GM23338 (cell line): ENCODE results near the gene NPAS3. TPM values are rescaled to one million over a fixed set of nuclear protein-coding genes. Genes with fewer than 3 reads are reported as not detected.

ENCODE experiments used
- ATAC-seq: fragments of 200-7000 bp; cut with Tn5 transposase; 3 replicates; pipeline ENCODE4 v1.9.1; 2020
- DNase-seq: peaks from one replicate; pipeline ENCODE4 v3.0.0-alpha.2; 2015; ENCODE audit warnings: low spot score
- H2AFZ ChIP-seq: fragments of 200-600 bp; sonication (generic); 2 replicates; pipeline ENCODE4 v1.8.0; 2016; ENCODE audit warnings: antibody characterized with exemption, mild to moderate bottlenecking, moderate library complexity
- H3F3A ChIP-seq: fragments of 200-600 bp; sonication (generic); replicated peaks from 2 replicates; pipeline ENCODE4 v1.8.0; 2017; ENCODE audit warnings: antibody characterized with exemption, mixed run types, low read depth
- H3K27ac ChIP-seq: fragments of 200-600 bp; sonication (generic); 2 replicates; pipeline ENCODE4 v1.6.1; 2016; ENCODE audit warnings: low read depth
- H3K27me3 ChIP-seq: fragments of 200-600 bp; sonication (generic); 2 replicates; pipeline ENCODE4 v1.8.0; 2016; ENCODE audit warnings: mild to moderate bottlenecking, mixed run types, moderate library complexity; ENCODE audit not compliant: insufficient read depth
- H3K36me3 ChIP-seq: fragments of 200-600 bp; sonication (generic); 2 replicates; pipeline ENCODE4 v1.8.0; 2016; ENCODE audit warnings: mild to moderate bottlenecking; ENCODE audit not compliant: insufficient read depth
- H3K4me1 ChIP-seq: fragments of 200-600 bp; sonication (generic); 2 replicates; pipeline ENCODE4 v1.8.0; 2016; ENCODE audit warnings: mild to moderate bottlenecking, moderate library complexity; ENCODE audit not compliant: insufficient read depth
- H3K4me2 ChIP-seq: fragments of 200-600 bp; sonication (generic); 2 replicates; pipeline ENCODE4 v1.7.1; 2017; ENCODE audit warnings: mixed run types
- H3K4me3 ChIP-seq: fragments of 200-600 bp; sonication (generic); 2 replicates; pipeline ENCODE4 v1.6.1; 2016; ENCODE audit warnings: mixed run types
- H3K79me2 ChIP-seq: fragments of 200-600 bp; sonication (generic); replicated peaks from 2 replicates; pipeline ENCODE4 v1.8.0; 2017; ENCODE audit warnings: mild to moderate bottlenecking; ENCODE audit not compliant: insufficient read depth
- H3K9me2 ChIP-seq: fragments of 200-600 bp; sonication (generic); 2 replicates; pipeline ENCODE4 v1.8.0; 2017; ENCODE audit not compliant: insufficient read depth
- H4K20me1 ChIP-seq: fragments of 200-600 bp; sonication (generic); replicated peaks from 2 replicates; pipeline ENCODE4 v1.8.0; 2017; ENCODE audit warnings: mild to moderate bottlenecking; ENCODE audit not compliant: insufficient read depth
- H3K27ac Mint-ChIP-seq: 2 replicates; pipeline ENCODE4 v1.8.0; 2020; ENCODE audit warnings: inconsistent platforms, mild to moderate bottlenecking, moderate library complexity, mixed read lengths
- H3K27me3 Mint-ChIP-seq: 3 replicates; pipeline ENCODE4 v1.8.0; 2022; ENCODE audit warnings: low read depth, mild to moderate bottlenecking, moderate library complexity, mixed read lengths, inconsistent platforms; ENCODE audit not compliant: insufficient read depth, poor library complexity
- H3K36me3 Mint-ChIP-seq: 3 replicates; pipeline ENCODE4 v1.8.0; 2021; ENCODE audit warnings: low read depth, mild to moderate bottlenecking, inconsistent platforms, moderate library complexity, mixed read lengths
- H3K4me1 Mint-ChIP-seq: 3 replicates; pipeline ENCODE4 v1.8.0; 2020; ENCODE audit warnings: mild to moderate bottlenecking, inconsistent platforms, mixed read lengths
- H3K4me3 Mint-ChIP-seq: 3 replicates; pipeline ENCODE4 v1.8.0; 2021; ENCODE audit warnings: moderate library complexity, mild to moderate bottlenecking, inconsistent platforms, mixed read lengths
- H3K9me3 Mint-ChIP-seq: 3 replicates; pipeline ENCODE4 v1.8.0; 2020; ENCODE audit warnings: moderate library complexity, mild to moderate bottlenecking, inconsistent platforms, mixed read lengths
- CREB1 ChIP-seq: fragments of 250-450 bp; sonication (Bioruptor Pico); IDR thresholded peaks from 2 replicates; pipeline ENCODE4 v1.5.0; 2020; ENCODE audit warnings: low read depth, mild to moderate bottlenecking, moderate library complexity
- CTCF ChIP-seq, 2 experiments: fragments of 200-600 bp in 1 of 2; sonication (generic) in 1 of 2; conservative IDR thresholded peaks; 2 replicates each; pipeline versions ENCODE4 v1.5.1 to v1.6.1; 2016 to 2017; ENCODE audit warnings: antibody characterized with exemption in 2 of 2, low read depth in 2 of 2, mild to moderate bottlenecking in 2 of 2, moderate library complexity in 1 of 2
- ETS1 ChIP-seq: IDR thresholded peaks from 2 replicates; pipeline ENCODE4 v1.6.1; 2016; ENCODE audit warnings: antibody characterized with exemption
- EZH2 ChIP-seq: fragments of 200-600 bp; sonication (generic); IDR thresholded peaks from one replicate; pipeline ENCODE4 v1.8.0; 2017; ENCODE audit warnings: antibody characterized with exemption, mild to moderate bottlenecking, low read depth; ENCODE audit not compliant: unreplicated experiment
- EZH2phosphoT487 ChIP-seq: fragments of 200-600 bp; sonication (generic); IDR thresholded peaks from one replicate; pipeline ENCODE4 v1.8.1; 2018; ENCODE audit warnings: antibody characterized with exemption; ENCODE audit not compliant: unreplicated experiment
- REST ChIP-seq: IDR thresholded peaks from one replicate; pipeline ENCODE4 v1.6.1; 2018; ENCODE audit warnings: antibody characterized with exemption; ENCODE audit not compliant: unreplicated experiment
- STAT1 ChIP-seq: IDR thresholded peaks from one replicate; pipeline ENCODE4 v1.6.1; 2016; ENCODE audit warnings: antibody characterized with exemption; ENCODE audit not compliant: unreplicated experiment
- ZNF331 ChIP-seq: fragments of 250-450 bp; sonication (Bioruptor Pico); IDR thresholded peaks from 2 replicates; pipeline ENCODE4 v1.5.0; 2020; ENCODE audit warnings: low read depth, mild to moderate bottlenecking, moderate library complexity
- polyA plus RNA-seq: library from polyadenylated mRNA; unstranded; fragments of >200 nt; fragmentation: Nextera tagmentation; extraction: Ambion mirVana; gene quantifications from 2 replicates; pipeline ENCODE4 v1.2.1, GENCODE V29; 2016
- total RNA-seq: library from RNA; depleted of rRNA; stranded (reverse); fragments of >200 nt; shearing (Covaris generic); gene quantifications from 2 replicates; pipeline ENCODE4 v1.2.3, GENCODE V29; 2014

The NPAS3 gene
- total and polyA plus RNA-seq, 2 experiments from 2014 or later: 0.17 to 0.19 TPM

DNA sequence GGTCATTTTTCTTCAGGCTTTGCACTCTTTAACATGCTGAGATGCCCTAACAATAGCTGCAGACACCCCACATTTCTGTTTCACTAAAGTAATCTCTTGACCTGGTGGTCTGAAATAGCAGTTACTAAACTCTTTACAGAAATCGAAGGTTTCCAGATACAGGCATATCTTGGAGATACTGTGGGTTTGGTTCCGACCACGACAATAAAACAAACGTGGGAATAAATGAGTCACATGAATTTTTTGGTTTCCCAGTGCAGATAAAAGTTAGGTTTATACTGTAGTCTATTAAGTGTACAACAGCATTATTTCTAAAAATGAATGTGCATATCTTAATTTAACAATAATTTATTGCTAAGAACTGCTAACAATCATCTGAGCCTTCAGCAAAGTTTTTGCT lies 803.5 kb downstream of the NPAS3 start:
- Histone ChIP-seq H3K9me2 (0 out of 2 replicates have a peak, but pooled peaks cover 5% of the 10 kb centered on the region), H3K36me3 (no peaks in the 10 kb centered on the region), H4K20me1 (no peaks in the 10 kb centered on the region), H3K4me3 (no peak overlapping the region), H3K27me3 (no peaks in the 10 kb centered on the region), H3K4me1 (no peaks in the 10 kb centered on the region), H2AFZ (no peak overlapping the region), H3F3A (no peaks in the 10 kb centered on the region), H3K27ac (no peak overlapping the region), H3K79me2 (no peaks in the 10 kb centered on the region), H3K4me2 (no peak overlapping the region)
- TF ChIP-seq CREB1 (CRISPR knock-in tag) (no peak), EZH2 (no peak), CTCF (conservative IDR thresholded peaks at IDR 0.05; ENCODE audit: low read depth in 2 of 2) (no peak), STAT1 (no peak)
- Mint-ChIP-seq H3K9me3 (peaks cover 8% of the 10 kb centered on the region; the same call in 2 of the 3 replicates), H3K4me3 (no peak overlapping the region), H3K27me3 (peaks cover 1% of the 10 kb centered on the region), H3K36me3 (no peaks in the 10 kb centered on the region), H3K4me1 (peaks cover 4% of the 10 kb centered on the region; the same call in 2 of the 3 replicates), H3K27ac (no peak overlapping the region)
- no peak for ATAC-seq
- DNase-seq: no peak

GRCh38 chr14:33745163-33745562 lies 806.5 kb downstream of the NPAS3 start:
- TF ChIP-seq ZNF331 (CRISPR knock-in tag): no peak
- TF ChIP-seq CREB1 (CRISPR knock-in tag): no peak
- TF ChIP-seq EZH2phosphoT487: no peak
- no peak for TF ChIP-seq EZH2
- TF ChIP-seq ETS1: no peak
- no peak for TF ChIP-seq REST
- Histone ChIP-seq H3F3A (no peaks in the 10 kb centered on the region), H3K4me1 (no peaks in the 10 kb centered on the region), H3K9me2 (0 out of 2 replicates have a peak, but pooled peaks cover 5% of the 10 kb centered on the region), H2AFZ (no peak overlapping the region), H3K36me3 (no peaks in the 10 kb centered on the region), H3K27me3 (no peaks in the 10 kb centered on the region), H3K79me2 (no peaks in the 10 kb centered on the region), H3K4me3 (no peak overlapping the region), H4K20me1 (no peaks in the 10 kb centered on the region), H3K4me2 (no peak overlapping the region), H3K27ac (no peak overlapping the region)
- peaks cover 8% of the 10 kb centered on the region; the same call in 2 of the 3 replicates for H3K9me3 Mint-ChIP-seq
- peaks cover 1% of the 10 kb centered on the region for H3K27me3 Mint-ChIP-seq
- H3K4me1 Mint-ChIP-seq: no peaks in the 10 kb centered on the region
- H3K27ac Mint-ChIP-seq: no peak overlapping the region
- no peak overlapping the region for H3K4me3 Mint-ChIP-seq
- DNase-seq (no peak), ATAC-seq (no peak)
- H3K36me3 Mint-ChIP-seq: no peaks in the 10 kb centered on the region
